MCF 10A (cell line): ENCODE data around the gene CAMK2B. TPM values are rescaled to one million over a fixed set of nuclear protein-coding genes. Genes with fewer than 3 reads are reported as not detected.

Experiments
- BruUV-seq: library from RNA; stranded (reverse); fragments of 400-500 nt; replicated peaks from 2 replicates; lab custom pipeline; 2021; lab: Mats Ljungman, UMichigan
- CTCF ChIA-PET: fragments of 300-600 bp; sonication (Branson Sonifier 250); formaldehyde crosslinking; extraction: SDS; loops from one replicate; lab custom pipeline; 2021; ENCODE audit warnings: antibody characterized with exemption, inconsistent platforms; lab: Yijun Ruan, JAX
- POLR2A ChIA-PET: fragments of 300-600, 350-650 bp; sonication (Branson Sonifier 250); formaldehyde crosslinking; extraction: SDS; loops from one replicate; lab custom pipeline; 2020; ENCODE audit warnings: antibody characterized with exemption, inconsistent platforms; lab: Yijun Ruan, JAX
- DNase-seq: peaks from one replicate; pipeline ENCODE4 v3.0.0-alpha.2; 2018; ENCODE audit not compliant: unreplicated experiment
- H3K27ac Mint-ChIP-seq: one replicate; pipeline ENCODE4 v1.8.0; 2022; ENCODE audit warnings: mild to moderate bottlenecking, low read depth, mixed read lengths; ENCODE audit not compliant: unreplicated experiment
- H3K27me3 Mint-ChIP-seq: one replicate; pipeline ENCODE4 v1.8.0; 2022; ENCODE audit warnings: mixed read lengths; ENCODE audit not compliant: insufficient read depth, unreplicated experiment
- H3K36me3 Mint-ChIP-seq: one replicate; pipeline ENCODE4 v1.8.0; 2022; ENCODE audit warnings: mild to moderate bottlenecking, moderate library complexity, mixed read lengths; ENCODE audit not compliant: insufficient read depth, unreplicated experiment
- H3K4me1 Mint-ChIP-seq: one replicate; pipeline ENCODE4 v1.8.0; 2022; ENCODE audit warnings: mixed read lengths; ENCODE audit not compliant: insufficient read depth, unreplicated experiment
- H3K4me3 Mint-ChIP-seq: one replicate; pipeline ENCODE4 v1.8.0; 2022; ENCODE audit warnings: mild to moderate bottlenecking, moderate library complexity, mixed read lengths; ENCODE audit not compliant: unreplicated experiment
- H3K9me3 Mint-ChIP-seq: one replicate; pipeline ENCODE4 v1.8.0; 2022; ENCODE audit warnings: mixed read lengths; ENCODE audit not compliant: unreplicated experiment
- intact Hi-C: fragments of 100-400 bp; cut with micrococcal nuclease; formaldehyde crosslinking; loops from 2 replicates; pipeline ENCODE4 v1.14.1; 2022
- total RNA-seq: library from RNA; stranded (reverse); gene quantifications from 2 replicates; pipeline ENCODE4 v1.2.3, GENCODE V29; 2022
- TF ChIP-seq, protein P1 (sequence below): fragments of 200-600 bp; IDR thresholded peaks from one replicate; pipeline ENCODE4 v1.8.0; 2022; ENCODE audit warnings: antibody characterized with exemption, mild to moderate bottlenecking; ENCODE audit not compliant: unreplicated experiment

Gene CAMK2B
- total RNA-seq, 1 experiment from 2014 or later: 1.8 TPM

DNA sequence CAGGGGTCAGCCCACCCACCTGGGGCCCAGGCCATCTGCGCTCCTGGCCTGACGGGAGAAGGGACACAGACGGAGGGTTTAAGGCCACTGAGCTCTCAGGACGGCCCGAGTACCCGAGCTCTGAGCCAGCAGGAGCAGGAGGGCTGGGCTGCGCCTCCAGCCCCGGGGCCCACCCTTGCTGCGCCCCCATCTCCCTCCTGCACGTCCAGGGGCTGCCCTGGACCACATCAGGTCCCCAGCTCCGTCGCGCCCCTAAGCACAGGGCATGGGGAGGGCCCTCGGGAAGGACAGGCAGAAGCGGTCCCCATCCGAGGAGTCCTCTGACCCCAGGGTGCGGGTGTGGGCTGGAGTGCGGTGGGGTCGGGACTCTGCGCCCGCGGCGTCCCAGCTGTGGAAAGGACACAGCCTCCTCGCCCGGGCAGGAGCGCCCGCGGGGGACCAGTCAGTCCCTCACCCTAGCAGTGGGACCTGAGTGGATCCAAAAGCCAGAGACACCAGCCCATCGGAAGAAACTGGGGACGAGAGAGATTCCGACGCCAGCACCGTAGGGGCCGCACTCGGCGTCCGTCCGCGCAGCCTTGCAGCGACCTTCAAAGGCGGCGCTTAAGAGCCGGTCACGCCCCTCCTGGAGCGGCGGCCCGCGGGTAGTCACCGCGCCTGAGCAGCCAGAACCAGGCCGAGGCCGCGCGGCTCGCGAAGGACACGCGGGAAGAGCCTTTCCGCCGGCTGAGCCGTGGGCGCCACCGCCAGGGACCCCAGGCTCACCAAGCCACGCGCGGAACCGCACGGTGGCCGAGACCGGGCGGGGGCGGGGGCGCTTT, 15.9 kb downstream of the CAMK2B start:
- ChIA-PET POLR2A (no interaction called here), CTCF (interaction anchor here (0.9 kb wide), 1 partner anchor 68 kb away, joined by 3 read pairs; no protein-coding TSS in a partner anchor)
- Mint-ChIP-seq H3K4me1 (peaks cover 10% of the 10 kb centered on the region), H3K9me3 (no peaks in the 10 kb centered on the region), H3K27me3 (no peaks in the 10 kb centered on the region), H3K27ac (no peak overlapping the region), H3K4me3 (no peak overlapping the region), H3K36me3 (peaks cover 7% of the 10 kb centered on the region)
- intact Hi-C loops: no loop called here
- no TSS peak for BruUV-seq
- no peak for DNase-seq
- TF ChIP-seq, protein P1, sequence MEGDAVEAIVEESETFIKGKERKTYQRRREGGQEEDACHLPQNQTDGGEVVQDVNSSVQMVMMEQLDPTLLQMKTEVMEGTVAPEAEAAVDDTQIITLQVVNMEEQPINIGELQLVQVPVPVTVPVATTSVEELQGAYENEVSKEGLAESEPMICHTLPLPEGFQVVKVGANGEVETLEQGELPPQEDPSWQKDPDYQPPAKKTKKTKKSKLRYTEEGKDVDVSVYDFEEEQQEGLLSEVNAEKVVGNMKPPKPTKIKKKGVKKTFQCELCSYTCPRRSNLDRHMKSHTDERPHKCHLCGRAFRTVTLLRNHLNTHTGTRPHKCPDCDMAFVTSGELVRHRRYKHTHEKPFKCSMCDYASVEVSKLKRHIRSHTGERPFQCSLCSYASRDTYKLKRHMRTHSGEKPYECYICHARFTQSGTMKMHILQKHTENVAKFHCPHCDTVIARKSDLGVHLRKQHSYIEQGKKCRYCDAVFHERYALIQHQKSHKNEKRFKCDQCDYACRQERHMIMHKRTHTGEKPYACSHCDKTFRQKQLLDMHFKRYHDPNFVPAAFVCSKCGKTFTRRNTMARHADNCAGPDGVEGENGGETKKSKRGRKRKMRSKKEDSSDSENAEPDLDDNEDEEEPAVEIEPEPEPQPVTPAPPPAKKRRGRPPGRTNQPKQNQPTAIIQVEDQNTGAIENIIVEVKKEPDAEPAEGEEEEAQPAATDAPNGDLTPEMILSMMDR: no peak

DNA sequence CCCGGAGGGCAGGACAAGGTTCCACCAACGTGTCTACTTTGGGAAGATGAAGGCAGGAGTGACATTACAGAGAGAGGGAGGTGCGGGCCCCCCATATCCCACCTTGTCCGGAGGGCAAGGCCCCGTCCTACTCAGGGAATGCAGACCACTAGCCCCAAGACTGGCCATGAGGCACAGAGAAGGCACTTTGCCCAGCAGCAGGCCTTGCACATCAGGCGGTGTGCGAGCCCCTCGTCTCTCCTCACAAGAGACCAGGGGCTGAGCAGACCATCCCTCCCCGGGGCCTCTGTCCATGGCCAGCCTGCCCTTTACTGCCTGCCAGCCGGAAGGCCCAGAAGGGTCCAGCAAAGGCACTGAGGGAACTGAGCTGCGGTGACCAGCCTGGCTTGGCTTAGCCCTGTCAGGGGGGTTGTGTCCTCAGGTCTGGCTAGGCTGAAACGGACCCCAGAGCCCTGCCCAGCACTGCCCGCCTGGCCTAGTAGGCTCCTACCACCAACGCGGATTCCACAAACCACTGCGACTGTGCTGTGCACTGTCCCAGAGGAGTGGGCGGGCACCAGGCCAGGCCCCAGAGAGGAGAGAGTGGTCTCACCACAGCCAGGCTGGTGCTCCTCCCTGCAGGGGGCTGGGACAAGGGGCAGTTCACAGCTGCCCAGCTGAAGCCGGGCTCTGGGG, 16.7 kb downstream of the CAMK2B start:
- ChIA-PET CTCF (interaction anchor here (0.9 to 1.4 kb wide), 3 partner anchors 67 to 68 kb away, joined by 3 to 6 read pairs (median 5); no protein-coding TSS in a partner anchor), POLR2A (interaction anchor here (1.2 kb wide), 1 partner anchor 11 kb away, joined by 4 read pairs; no protein-coding TSS in a partner anchor)
- Mint-ChIP-seq H3K27ac (peak overlapping the region; percentile 64), H3K36me3 (peaks cover 7% of the 10 kb centered on the region), H3K4me1 (peaks cover 10% of the 10 kb centered on the region), H3K9me3 (no peaks in the 10 kb centered on the region), H3K4me3 (no peak overlapping the region), H3K27me3 (no peaks in the 10 kb centered on the region)
- TF ChIP-seq, protein P1: no peak
- intact Hi-C loops: no loop called here
- no peak for DNase-seq
- no TSS peak for BruUV-seq

DNA sequence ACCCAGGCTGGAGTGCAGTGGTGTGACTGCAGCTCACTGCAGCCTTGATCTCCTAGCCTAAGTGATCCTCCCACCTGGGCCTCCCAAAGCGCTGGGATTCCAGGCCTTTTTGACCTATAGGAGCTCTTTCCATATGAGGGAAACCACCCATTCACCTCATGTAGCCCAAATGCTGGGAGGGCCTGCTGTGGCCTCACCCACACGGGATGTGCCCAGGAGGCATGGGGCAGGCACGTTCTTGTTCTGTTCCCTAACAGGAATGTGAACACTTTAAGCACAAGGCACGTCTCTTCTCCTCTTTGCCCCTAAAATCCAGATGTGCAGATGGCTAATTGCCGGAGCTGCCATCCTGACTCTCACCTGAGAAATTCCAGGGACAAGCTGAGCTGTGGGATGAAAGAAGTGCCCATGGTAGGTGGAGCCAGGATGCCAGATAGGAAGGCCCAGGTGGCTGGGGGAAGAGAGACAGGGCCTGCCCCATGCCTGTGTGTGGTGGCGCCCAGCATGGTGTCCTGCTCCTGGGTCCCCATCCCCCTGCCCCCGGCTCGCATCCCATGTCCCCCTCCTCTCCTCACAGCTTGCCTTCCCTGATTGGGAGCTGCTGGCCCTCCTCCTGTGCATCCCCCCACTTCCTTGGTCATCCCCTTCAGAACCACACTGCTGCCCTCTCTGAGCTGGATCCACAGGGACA, 17.3 kb downstream of the CAMK2B start:
- Mint-ChIP-seq H3K4me1 (peaks cover 10% of the 10 kb centered on the region), H3K27me3 (no peaks in the 10 kb centered on the region), H3K4me3 (no peak overlapping the region), H3K27ac (peak overlapping the region; percentile 64), H3K9me3 (no peaks in the 10 kb centered on the region), H3K36me3 (peaks cover 7% of the 10 kb centered on the region)
- intact Hi-C loops: loop anchor here (1.0 kb wide), 1 partner anchor 67 kb away; no protein-coding TSS in a partner anchor
- TF ChIP-seq, protein P1: no peak
- BruUV-seq: no TSS peak
- peak; percentile 84 for DNase-seq
- ChIA-PET POLR2A (interaction anchor here (1.2 kb wide), 1 partner anchor 12 kb away, joined by 4 read pairs; no protein-coding TSS in a partner anchor), CTCF (interaction anchor here (0.6 to 1.4 kb wide), 4 partner anchors 42 to 67 kb away, joined by 3 to 6 read pairs (median 4); no protein-coding TSS in a partner anchor)
